ENCODE data around the gene NCF4. TPM values are rescaled to one million over a fixed set of nuclear protein-coding genes. Genes with fewer than 3 reads are reported as not detected.

Gene NCF4
- total RNA-seq, 5 donors from 2014 or later (not counting 1 experiment from before 2014, with no cell fraction given), result 8.0 to 23.6 (median 15.9) TPM

GRCh38 chr22:36816636-36817524, 43.9 kb upstream of the NCF4 start, which contains the start of gene PVALB:
Gene PVALB, minus strand, starts transcription at chr22:36817035. Its CDS starts 30 bp downstream, at chr22:36817005.
- POLR2A ChIA-PET, result no interaction called here
- CTCF ChIA-PET, result no interaction called here
- Histone ChIP-seq H3K9me3 (no peaks in the 10 kb centered on the region), H3K4me1 (ENCODE audit: control insufficient read depth in 1 of 2, extremely low read depth in 1 of 2, insufficient read depth in 2 of 2, low read length in 2 of 2) (peaks cover 2 to 14% of the 10 kb centered on the region in 2 experiments), H3K27me3 (replicated peaks in 1 of 2; ENCODE audit: control insufficient read depth in 2 of 2, extremely low read depth in 1 of 2, insufficient read depth in 2 of 2, low read length in 1 of 2) (peaks cover 0 to 63% of the 10 kb centered on the region in 2 experiments), H3K27ac (ENCODE audit: low read length) (no peak within 1 kb of the TSS), H3K36me3 (ENCODE audit: control insufficient read depth in 2 of 2, extremely low read depth in 1 of 2, insufficient read depth in 1 of 2, low read length in 1 of 2) (no peaks in the 10 kb centered on the region), H3K4me3 (ENCODE audit: control insufficient read depth in 1 of 2, extremely low read depth in 1 of 2, low read length in 1 of 2) (no peak within 1 kb of the TSS)
- Mint-ChIP-seq H3K4me1 (peaks cover 4 to 15% (median 11%) of the 10 kb centered on the region in 3 donors), H3K9me3 (no peaks in the 10 kb centered on the region), H3K27ac (peak within 1 kb of the TSS in 1 of 2 donors; percentile 39), H3K4me3 (peak within 1 kb of the TSS in 2 of 3 donors; percentile 25 to 65), H3K27me3 (peaks cover 62 to 85% of the 10 kb centered on the region in 2 donors), H3K36me3 (no peaks in the 10 kb centered on the region)
- ATAC-seq (replicated peaks in 1 of 4), result peak in 2 of 4 experiments; percentile 49 to 50
- DNase-seq, result peak in 1 of 35 experiments; percentile 5
- WGBS (ENCODE audit: insufficient coverage), result 4% methylated on average over 70 of the region's 75 CpGs

GRCh38 chr22:36817525-36817848, 43.3 kb upstream of the NCF4 start:
- H3K4me3 ChIP-seq (ENCODE audit: control insufficient read depth in 1 of 2, extremely low read depth in 1 of 2, low read length in 1 of 2), result no peak overlapping the region
- ChIA-PET POLR2A (no interaction called here), CTCF (no interaction called here)
- H3K9me3 ChIP-seq, result no peaks in the 10 kb centered on the region
- Mint-ChIP-seq H3K27ac (peak overlapping the region in 1 of 2 donors; percentile 39), H3K9me3 (no peaks in the 10 kb centered on the region), H3K4me3 (peak overlapping the region in 2 of 3 donors; percentile 25 to 65), H3K27me3 (peaks cover 61 to 81% of the 10 kb centered on the region in 2 donors), H3K36me3 (no peaks in the 10 kb centered on the region), H3K4me1 (peaks cover 4 to 15% (median 11%) of the 10 kb centered on the region in 3 donors)
- 60% methylated on average over 3 of the region's 5 CpGs for WGBS (ENCODE audit: insufficient coverage)
- H3K27ac ChIP-seq (ENCODE audit: low read length), result no peak overlapping the region
- H3K27me3 ChIP-seq (replicated peaks in 1 of 2; ENCODE audit: control insufficient read depth in 2 of 2, extremely low read depth in 1 of 2, insufficient read depth in 2 of 2, low read length in 1 of 2), result peaks cover 0 to 65% of the 10 kb centered on the region in 2 experiments
- ATAC-seq (replicated peaks in 1 of 4) (no peak), DNase-seq (no peak)
- H3K36me3 ChIP-seq (ENCODE audit: control insufficient read depth in 2 of 2, extremely low read depth in 1 of 2, insufficient read depth in 1 of 2, low read length in 1 of 2), result no peaks in the 10 kb centered on the region
- H3K4me1 ChIP-seq (ENCODE audit: control insufficient read depth in 1 of 2, extremely low read depth in 1 of 2, insufficient read depth in 2 of 2, low read length in 2 of 2), result peaks cover 2 to 14% of the 10 kb centered on the region in 2 experiments

- H3K27me3 Mint-ChIP-seq, result peaks cover 58 to 80% of the 10 kb centered on the region in 2 donors
- DNase-seq (no peak), ATAC-seq (replicated peaks in 1 of 4) (no peak)
- no peak overlapping the region for H3K27ac Mint-ChIP-seq
- Histone ChIP-seq H3K36me3 (ENCODE audit: control insufficient read depth in 2 of 2, extremely low read depth in 1 of 2, insufficient read depth in 1 of 2, low read length in 1 of 2) (no peaks in the 10 kb centered on the region), H3K4me1 (ENCODE audit: control insufficient read depth in 1 of 2, extremely low read depth in 1 of 2, insufficient read depth in 2 of 2, low read length in 2 of 2) (peaks cover 2 to 14% of the 10 kb centered on the region in 2 experiments), H3K4me3 (ENCODE audit: control insufficient read depth in 1 of 2, extremely low read depth in 1 of 2, low read length in 1 of 2) (no peak overlapping the region), H3K27me3 (replicated peaks in 1 of 2; ENCODE audit: control insufficient read depth in 2 of 2, extremely low read depth in 1 of 2, insufficient read depth in 2 of 2, low read length in 1 of 2) (peaks cover 0 to 66% of the 10 kb centered on the region in 2 experiments), H3K9me3 (no peaks in the 10 kb centered on the region), H3K27ac (ENCODE audit: low read length) (no peak overlapping the region)
- POLR2A ChIA-PET, result no interaction called here
- H3K9me3 Mint-ChIP-seq, result no peaks in the 10 kb centered on the region
- H3K36me3 Mint-ChIP-seq, result no peaks in the 10 kb centered on the region
- CTCF ChIA-PET, result no interaction called here
- peaks cover 4 to 15% (median 11%) of the 10 kb centered on the region in 3 donors for H3K4me1 Mint-ChIP-seq
- peak overlapping the region in 1 of 3 donors; percentile 65 for H3K4me3 Mint-ChIP-seq
- 85% methylated on average over 5 of the region's 6 CpGs for WGBS (ENCODE audit: insufficient coverage)
Measured at GRCh38 chr22:36818010-36818642, 42.7 kb upstream of the NCF4 start.

- WGBS (ENCODE audit: insufficient coverage), result 75% methylated on average over 1 of the region's 9 CpGs
- Mint-ChIP-seq H3K4me3 (no peak overlapping the region), H3K9me3 (no peaks in the 10 kb centered on the region), H3K36me3 (no peaks in the 10 kb centered on the region), H3K27ac (no peak overlapping the region), H3K27me3 (peaks cover 57 to 81% of the 10 kb centered on the region in 2 donors), H3K4me1 (peaks cover 4 to 15% (median 11%) of the 10 kb centered on the region in 3 donors)
- ChIA-PET POLR2A (no interaction called here), CTCF (no interaction called here)
- peaks cover 2 to 14% of the 10 kb centered on the region in 2 experiments for H3K4me1 ChIP-seq (ENCODE audit: control insufficient read depth in 1 of 2, extremely low read depth in 1 of 2, insufficient read depth in 2 of 2, low read length in 2 of 2)
- ATAC-seq (replicated peaks in 1 of 4) (no peak), DNase-seq (no peak)
- no peaks in the 10 kb centered on the region for H3K36me3 ChIP-seq (ENCODE audit: control insufficient read depth in 2 of 2, extremely low read depth in 1 of 2, insufficient read depth in 1 of 2, low read length in 1 of 2)
- H3K4me3 ChIP-seq (ENCODE audit: control insufficient read depth in 1 of 2, extremely low read depth in 1 of 2, low read length in 1 of 2), result no peak overlapping the region
- peaks cover 0 to 69% of the 10 kb centered on the region in 2 experiments for H3K27me3 ChIP-seq (replicated peaks in 1 of 2; ENCODE audit: control insufficient read depth in 2 of 2, extremely low read depth in 1 of 2, insufficient read depth in 2 of 2, low read length in 1 of 2)
- H3K9me3 ChIP-seq, result no peaks in the 10 kb centered on the region
- no peak overlapping the region for H3K27ac ChIP-seq (ENCODE audit: low read length)
Measured at GRCh38 chr22:36819112-36819511, 41.7 kb upstream of the NCF4 start.

GRCh38 chr22:36822581-36822980, 38.2 kb upstream of the NCF4 start:
- 67% methylated on average over 3 of the region's 6 CpGs for WGBS (ENCODE audit: insufficient coverage)
- H3K27me3 Mint-ChIP-seq, result peaks cover 56 to 59% of the 10 kb centered on the region in 2 donors
- CTCF ChIA-PET, result no interaction called here

GRCh38 chr22:36823186-36823839, 37.5 kb upstream of the NCF4 start:
- Histone ChIP-seq H3K36me3 (ENCODE audit: control insufficient read depth in 2 of 2, extremely low read depth in 1 of 2, insufficient read depth in 1 of 2, low read length in 1 of 2) (no peaks in the 10 kb centered on the region), H3K9me3 (no peaks in the 10 kb centered on the region), H3K4me1 (ENCODE audit: control insufficient read depth in 1 of 2, extremely low read depth in 1 of 2, insufficient read depth in 2 of 2, low read length in 2 of 2) (no peaks in the 10 kb centered on the region), H3K4me3 (ENCODE audit: control insufficient read depth in 1 of 2, extremely low read depth in 1 of 2, low read length in 1 of 2) (no peak overlapping the region), H3K27ac (ENCODE audit: low read length) (no peak overlapping the region), H3K27me3 (replicated peaks in 1 of 2; ENCODE audit: control insufficient read depth in 2 of 2, extremely low read depth in 1 of 2, insufficient read depth in 2 of 2, low read length in 1 of 2) (peaks cover 0 to 43% of the 10 kb centered on the region in 2 experiments)
- 56% methylated on average over 8 of the region's 17 CpGs for WGBS (ENCODE audit: insufficient coverage)
- no peak for DNase-seq
- ChIA-PET CTCF (no interaction called here), POLR2A (no interaction called here)
- Mint-ChIP-seq H3K4me3 (no peak overlapping the region), H3K4me1 (peaks cover 0 to under 1% (median 0%) of the 10 kb centered on the region in 3 donors), H3K27me3 (peaks cover 49 to 52% of the 10 kb centered on the region in 2 donors), H3K9me3 (no peaks in the 10 kb centered on the region), H3K36me3 (no peaks in the 10 kb centered on the region), H3K27ac (no peak overlapping the region)
- no peak for ATAC-seq (replicated peaks in 1 of 4)

More at GRCh38 chr22:36822581-36822980, 38.2 kb upstream of the NCF4 start:
- no peak overlapping the region for H3K4me3 Mint-ChIP-seq
- H3K27ac ChIP-seq (ENCODE audit: low read length), result no peak overlapping the region
- H3K4me3 ChIP-seq (ENCODE audit: control insufficient read depth in 1 of 2, extremely low read depth in 1 of 2, low read length in 1 of 2), result no peak overlapping the region
- no peaks in the 10 kb centered on the region for H3K4me1 ChIP-seq (ENCODE audit: control insufficient read depth in 1 of 2, extremely low read depth in 1 of 2, insufficient read depth in 2 of 2, low read length in 2 of 2)
- no peak for ATAC-seq (replicated peaks in 1 of 4)
- H3K27me3 ChIP-seq (replicated peaks in 1 of 2; ENCODE audit: control insufficient read depth in 2 of 2, extremely low read depth in 1 of 2, insufficient read depth in 2 of 2, low read length in 1 of 2), result peaks cover 0 to 50% of the 10 kb centered on the region in 2 experiments
- DNase-seq, result no peak
- H3K36me3 Mint-ChIP-seq, result no peaks in the 10 kb centered on the region
- H3K9me3 ChIP-seq, result no peaks in the 10 kb centered on the region
- peaks cover 1 to 3% (median 2%) of the 10 kb centered on the region in 3 donors for H3K4me1 Mint-ChIP-seq
- H3K9me3 Mint-ChIP-seq, result no peaks in the 10 kb centered on the region
- POLR2A ChIA-PET, result no interaction called here
- no peaks in the 10 kb centered on the region for H3K36me3 ChIP-seq (ENCODE audit: control insufficient read depth in 2 of 2, extremely low read depth in 1 of 2, insufficient read depth in 1 of 2, low read length in 1 of 2)
- H3K27ac Mint-ChIP-seq, result no peak overlapping the region
